HEK293 (cell line): ENCODE data around the gene PLXND1.

Experiments
- CTCF ChIA-PET: fragments of 350-600 bp; formaldehyde crosslinking; extraction: SDS; loops from one replicate; lab custom pipeline; 2021; ENCODE audit warnings: antibody characterized with exemption; lab: Yijun Ruan, JAX
- POLR2A ChIA-PET: fragments of 300-600 bp; formaldehyde crosslinking; extraction: SDS; loops from one replicate; lab custom pipeline; 2020; ENCODE audit warnings: antibody characterized with exemption, inconsistent platforms; lab: Yijun Ruan, JAX
- H3K27ac ChIP-seq: fragments of 200-500 bp; sonication (Bioruptor generic); 2 replicates; pipeline ENCODE4 v1.5.1; 2014; ENCODE audit warnings: low read depth, low read length, control low read depth, inconsistent platforms; ENCODE audit errors: extremely low read depth
- H3K36me3 ChIP-seq, 2 experiments: fragments of 200-500 bp in 1 of 2; sonication (Bioruptor generic) in 1 of 2; 1 replicate in 1 of 2; 2 replicates in 1 of 2; pipeline ENCODE4 v1.5.1; 2014 to 2017; ENCODE audit warnings: inconsistent platforms in 2 of 2, low read length in 2 of 2; ENCODE audit not compliant: control insufficient read depth in 2 of 2, insufficient read depth in 1 of 2
- H3K4me1 ChIP-seq: fragments of 200-500 bp; sonication (Bioruptor generic); 2 replicates; pipeline ENCODE4 v1.5.1; 2014; ENCODE audit warnings: mild to moderate bottlenecking, low read length, inconsistent platforms; ENCODE audit not compliant: control insufficient read depth, insufficient read depth
- H3K4me3 ChIP-seq: 2 replicates; pipeline ENCODE4 v1.5.1; 2011; ENCODE audit warnings: low read depth, mild to moderate bottlenecking, control low read depth, low read length, moderate library complexity
- H3K9me3 ChIP-seq: fragments of 200-500 bp; sonication (Bioruptor generic); 2 replicates; pipeline ENCODE4 v1.5.1; 2014; ENCODE audit warnings: low read depth, low read length, inconsistent platforms; ENCODE audit not compliant: control insufficient read depth, insufficient read depth
- GLIS1 ChIP-seq: fragments of 450-650 bp; formaldehyde crosslinking; IDR thresholded peaks from 2 replicates; pipeline ENCODE4 v1.5.1; 2016; ENCODE audit warnings: missing biosample characterization, missing genetic modification characterization
- HOXC10 ChIP-seq: sonication (generic); formaldehyde crosslinking; IDR thresholded peaks from 2 replicates; pipeline ENCODE4 v1.8.1; 2023; ENCODE audit warnings: mild to moderate bottlenecking, missing genetic modification reagents
- REST ChIP-seq: fragments of 450-650 bp; formaldehyde crosslinking; IDR thresholded peaks from 2 replicates; pipeline ENCODE4 v1.5.1; 2016; ENCODE audit warnings: missing biosample characterization, missing genetic modification characterization
- ZBTB26 ChIP-seq: fragments of 450-650 bp; formaldehyde crosslinking; optimal IDR thresholded peaks from 2 replicates; pipeline ENCODE3; 2016; ENCODE audit warnings: missing biosample characterization, mild to moderate bottlenecking, missing genetic modification characterization
- ZBTB44 ChIP-seq: fragments of 450-650 bp; IDR thresholded peaks from 2 replicates; pipeline ENCODE4 v1.5.1; 2018; ENCODE audit warnings: missing biosample characterization, mild to moderate bottlenecking, missing genetic modification characterization
- ZEB2 ChIP-seq: fragments of 450-650 bp; formaldehyde crosslinking; IDR thresholded peaks from 2 replicates; pipeline ENCODE4 v1.5.1; 2016; ENCODE audit warnings: missing biosample characterization, missing genetic modification characterization
- ZNF174 ChIP-seq: fragments of 450-650 bp; formaldehyde crosslinking; IDR thresholded peaks from 2 replicates; pipeline ENCODE4 v1.5.0; 2017; ENCODE audit warnings: missing biosample characterization, mild to moderate bottlenecking, missing genetic modification characterization
- ZNF248 ChIP-seq: fragments of 450-650 bp; formaldehyde crosslinking; IDR thresholded peaks from 2 replicates; pipeline ENCODE4 v1.5.1; 2017; ENCODE audit warnings: missing biosample characterization, missing genetic modification characterization
- ZNF274 ChIP-seq, 2 experiments: fragments of 200-500 bp in 1 of 2; fragments of 450-650 bp in 1 of 2; sonication (Bioruptor generic) in 1 of 2; formaldehyde crosslinking in 1 of 2; IDR thresholded peaks; 2 replicates each; pipeline versions ENCODE4 v1.5.1 to v1.6.1; 2014 to 2016; ENCODE audit warnings: borderline replicate concordance in 1 of 2, inconsistent platforms in 1 of 2, low read length in 1 of 2, missing biosample characterization in 1 of 2, missing genetic modification characterization in 1 of 2
- ZNF302 ChIP-seq: fragments of 450-650 bp; formaldehyde crosslinking; IDR thresholded peaks from 2 replicates; pipeline ENCODE4 v1.5.1; 2016; ENCODE audit warnings: missing biosample characterization, missing genetic modification characterization, low read depth
- ZNF501 ChIP-seq: fragments of 450-650 bp; formaldehyde crosslinking; IDR thresholded peaks from 2 replicates; pipeline ENCODE4 v1.5.1; 2016; ENCODE audit warnings: missing biosample characterization, missing genetic modification characterization
- ZNF585B ChIP-seq: fragments of 450-650 bp; formaldehyde crosslinking; IDR thresholded peaks from 2 replicates; pipeline ENCODE4 v1.5.1; 2016; ENCODE audit warnings: missing biosample characterization, missing genetic modification characterization
- ZNF707 ChIP-seq: fragments of 450-650 bp; formaldehyde crosslinking; IDR thresholded peaks from 2 replicates; pipeline ENCODE4 v1.5.1; 2016; ENCODE audit warnings: missing biosample characterization, missing genetic modification characterization
- ZNF785 ChIP-seq: fragments of 450-650 bp; formaldehyde crosslinking; IDR thresholded peaks from 2 replicates; pipeline ENCODE4 v1.5.1; 2016; ENCODE audit warnings: missing biosample characterization, missing genetic modification characterization
- TF ChIP-seq, protein P1 (sequence below): fragments of 450-650 bp; formaldehyde crosslinking; conservative IDR thresholded peaks from 2 replicates; pipeline ENCODE4 v1.5.1; 2016; ENCODE audit warnings: low read depth, missing biosample characterization, missing genetic modification characterization
- TF ChIP-seq, protein P2 (sequence below): fragments of 450-650 bp; formaldehyde crosslinking; IDR thresholded peaks from 2 replicates; pipeline ENCODE4 v1.5.1; 2016; ENCODE audit warnings: missing biosample characterization, missing genetic modification characterization
- TF ChIP-seq, protein P3 (sequence below): fragments of 450-650 bp; formaldehyde crosslinking; IDR thresholded peaks from 2 replicates; pipeline ENCODE4 v1.5.1; 2016; ENCODE audit warnings: missing biosample characterization, missing genetic modification characterization

Gene PLXND1

DNA sequence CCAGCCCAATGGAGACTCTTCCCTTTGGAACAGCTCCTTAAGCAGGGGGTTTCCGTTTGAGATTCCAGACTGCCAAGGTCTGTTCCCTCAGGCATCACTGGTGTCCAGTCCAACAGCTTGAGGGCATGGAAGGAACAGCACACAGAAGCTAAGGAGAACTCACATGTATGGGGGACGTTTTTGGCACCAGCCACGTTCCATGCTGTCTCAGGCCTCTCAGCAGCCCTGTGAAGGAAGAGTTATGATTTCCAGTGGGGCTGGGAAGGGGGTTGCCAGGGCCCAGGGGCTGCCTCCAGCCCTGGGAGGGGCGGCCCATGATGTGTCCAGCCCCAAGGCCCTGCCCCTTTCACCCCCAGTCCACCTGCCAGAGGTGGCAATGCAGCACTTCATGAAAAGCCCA is 85.5 kb downstream of the PLXND1 start (continued):
- TF ChIP-seq, protein P1, sequence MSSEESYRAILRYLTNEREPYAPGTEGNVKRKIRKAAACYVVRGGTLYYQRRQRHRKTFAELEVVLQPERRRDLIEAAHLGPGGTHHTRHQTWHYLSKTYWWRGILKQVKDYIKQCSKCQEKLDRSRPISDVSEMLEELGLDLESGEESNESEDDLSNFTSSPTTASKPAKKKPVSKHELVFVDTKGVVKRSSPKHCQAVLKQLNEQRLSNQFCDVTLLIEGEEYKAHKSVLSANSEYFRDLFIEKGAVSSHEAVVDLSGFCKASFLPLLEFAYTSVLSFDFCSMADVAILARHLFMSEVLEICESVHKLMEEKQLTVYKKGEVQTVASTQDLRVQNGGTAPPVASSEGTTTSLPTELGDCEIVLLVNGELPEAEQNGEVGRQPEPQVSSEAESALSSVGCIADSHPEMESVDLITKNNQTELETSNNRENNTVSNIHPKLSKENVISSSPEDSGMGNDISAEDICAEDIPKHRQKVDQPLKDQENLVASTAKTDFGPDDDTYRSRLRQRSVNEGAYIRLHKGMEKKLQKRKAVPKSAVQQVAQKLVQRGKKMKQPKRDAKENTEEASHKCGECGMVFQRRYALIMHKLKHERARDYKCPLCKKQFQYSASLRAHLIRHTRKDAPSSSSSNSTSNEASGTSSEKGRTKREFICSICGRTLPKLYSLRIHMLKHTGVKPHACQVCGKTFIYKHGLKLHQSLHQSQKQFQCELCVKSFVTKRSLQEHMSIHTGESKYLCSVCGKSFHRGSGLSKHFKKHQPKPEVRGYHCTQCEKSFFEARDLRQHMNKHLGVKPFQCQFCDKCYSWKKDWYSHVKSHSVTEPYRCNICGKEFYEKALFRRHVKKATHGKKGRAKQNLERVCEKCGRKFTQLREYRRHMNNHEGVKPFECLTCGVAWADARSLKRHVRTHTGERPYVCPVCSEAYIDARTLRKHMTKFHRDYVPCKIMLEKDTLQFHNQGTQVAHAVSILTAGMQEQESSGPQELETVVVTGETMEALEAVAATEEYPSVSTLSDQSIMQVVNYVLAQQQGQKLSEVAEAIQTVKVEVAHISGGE: no peak
- TF ChIP-seq ZBTB26 (tag by site-specific recombination) (no peak), ZBTB44 (tag by site-specific recombination) (no peak)
- TF ChIP-seq, all 188 proteins: peak for 0

DNA sequence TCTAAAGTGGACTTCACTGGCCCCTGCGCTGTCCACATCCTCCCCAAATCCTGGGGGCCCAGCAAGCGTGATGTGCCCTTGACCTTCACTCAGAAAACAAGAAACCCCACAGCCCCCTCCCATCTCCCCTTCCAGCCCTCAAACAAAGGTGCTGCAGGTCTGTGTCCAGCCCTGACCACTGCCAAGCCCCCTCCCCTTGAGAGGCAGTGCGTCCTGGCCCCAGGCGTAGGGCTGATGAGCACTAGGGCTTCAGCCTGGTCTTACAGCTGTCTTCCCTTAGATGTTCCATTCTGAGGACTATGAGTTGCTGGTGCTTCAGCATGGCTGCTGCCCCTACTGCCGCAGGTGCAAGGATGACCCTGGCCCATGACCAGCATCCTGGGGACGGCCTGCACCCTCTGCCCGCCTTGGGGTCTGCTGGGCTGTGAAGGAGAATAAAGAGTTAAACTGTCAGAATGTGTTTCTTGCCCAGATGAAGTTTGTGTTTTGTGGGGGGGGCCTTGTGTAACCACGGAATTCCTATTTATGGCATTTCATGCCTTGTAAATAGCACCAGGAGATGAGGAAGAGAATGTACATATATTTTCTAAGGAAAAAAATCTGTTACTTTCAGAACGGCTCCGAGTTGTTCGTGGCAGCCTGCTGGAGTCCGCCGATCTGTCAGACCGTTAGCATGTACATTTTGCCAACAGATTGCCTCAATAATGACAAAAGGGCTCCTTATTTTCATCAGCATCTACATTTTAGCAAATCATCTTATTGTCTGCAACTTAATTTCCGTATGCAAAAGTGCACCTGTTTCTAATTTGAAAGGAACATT is 86.4 kb downstream of the PLXND1 start:
- H3K4me1 ChIP-seq: no peaks in the 10 kb centered on the region
- TF ChIP-seq ZNF707 (tag by site-specific recombination) (no peak), ZNF274 (IDR thresholded peaks at IDR 0.05; ENCODE audit: low read length) (no peak), ZNF274 (tag by site-specific recombination; IDR thresholded peaks at IDR 0.05; ENCODE audit: borderline replicate concordance) (no peak), ZNF501 (tag by site-specific recombination) (no peak), ZEB2 (tag by site-specific recombination) (no peak), ZNF302 (tag by site-specific recombination) (no peak)
- TF ChIP-seq, protein P2, sequence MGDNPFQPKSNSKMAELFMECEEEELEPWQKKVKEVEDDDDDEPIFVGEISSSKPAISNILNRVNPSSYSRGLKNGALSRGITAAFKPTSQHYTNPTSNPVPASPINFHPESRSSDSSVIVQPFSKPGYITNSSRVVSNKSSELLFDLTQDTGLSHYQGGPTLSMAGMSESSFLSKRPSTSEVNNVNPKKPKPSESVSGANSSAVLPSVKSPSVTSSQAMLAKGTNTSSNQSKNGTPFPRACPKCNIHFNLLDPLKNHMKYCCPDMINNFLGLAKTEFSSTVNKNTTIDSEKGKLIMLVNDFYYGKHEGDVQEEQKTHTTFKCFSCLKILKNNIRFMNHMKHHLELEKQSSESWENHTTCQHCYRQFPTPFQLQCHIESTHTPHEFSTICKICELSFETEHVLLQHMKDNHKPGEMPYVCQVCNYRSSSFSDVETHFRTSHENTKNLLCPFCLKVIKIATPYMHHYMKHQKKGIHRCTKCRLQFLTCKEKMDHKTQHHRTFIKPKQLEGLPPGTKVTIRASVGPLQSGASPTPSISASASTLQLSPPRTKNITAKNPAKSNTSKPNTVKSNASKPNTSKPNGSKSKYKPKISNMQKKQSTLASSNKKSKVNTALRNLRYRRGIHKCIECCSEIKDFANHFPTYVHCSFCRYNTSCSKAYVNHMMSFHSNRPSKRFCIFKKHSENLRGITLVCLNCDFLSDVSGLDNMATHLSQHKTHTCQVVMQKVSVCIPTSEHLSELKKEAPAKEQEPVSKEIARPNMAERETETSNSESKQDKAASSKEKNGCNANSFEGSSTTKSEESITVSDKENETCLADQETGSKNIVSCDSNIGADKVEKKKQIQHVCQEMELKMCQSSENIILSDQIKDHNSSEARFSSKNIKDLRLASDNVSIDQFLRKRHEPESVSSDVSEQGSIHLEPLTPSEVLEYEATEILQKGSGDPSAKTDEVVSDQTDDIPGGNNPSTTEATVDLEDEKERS: no peak
- no peak overlapping the region for H3K4me3 ChIP-seq
- POLR2A ChIA-PET: no interaction called here
- CTCF ChIA-PET: no interaction called here
- peaks cover 0 to 8% of the 10 kb centered on the region in 2 experiments; a peak in 1 of 3 replicates for H3K36me3 ChIP-seq
- no peak overlapping the region for H3K27ac ChIP-seq
- no peaks in the 10 kb centered on the region for H3K9me3 ChIP-seq

DNA sequence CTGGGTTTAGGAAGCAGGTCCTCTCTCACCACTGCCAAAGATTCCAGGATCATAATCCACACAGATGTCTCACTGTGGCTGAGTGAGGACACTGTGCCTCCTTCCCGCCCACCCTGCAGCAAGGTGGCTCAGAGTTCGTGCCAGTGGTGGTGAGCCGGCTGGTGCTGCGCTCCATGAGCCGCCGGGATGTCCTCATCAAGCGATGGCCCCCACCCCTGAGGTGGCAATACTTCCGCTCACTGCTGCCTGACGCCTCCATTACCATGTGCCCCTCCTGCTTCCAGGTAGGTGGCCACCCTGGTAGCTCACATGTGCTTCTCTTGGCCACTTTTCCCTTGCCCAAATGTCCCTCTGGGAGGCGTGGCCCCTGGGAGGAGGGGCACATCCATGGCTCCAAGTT is 87.0 kb downstream of the PLXND1 start:
- CTCF ChIA-PET: no interaction called here
- Histone ChIP-seq H3K36me3 (peaks cover 0 to 8% of the 10 kb centered on the region in 2 experiments; a peak in 1 of 3 replicates), H3K4me3 (no peak overlapping the region), H3K27ac (no peak overlapping the region), H3K4me1 (no peaks in the 10 kb centered on the region), H3K9me3 (no peaks in the 10 kb centered on the region)
- POLR2A ChIA-PET: no interaction called here
- no peak for TF ChIP-seq ZNF248
- no peak for TF ChIP-seq REST (tag by site-specific recombination)
- TF ChIP-seq, protein P3, sequence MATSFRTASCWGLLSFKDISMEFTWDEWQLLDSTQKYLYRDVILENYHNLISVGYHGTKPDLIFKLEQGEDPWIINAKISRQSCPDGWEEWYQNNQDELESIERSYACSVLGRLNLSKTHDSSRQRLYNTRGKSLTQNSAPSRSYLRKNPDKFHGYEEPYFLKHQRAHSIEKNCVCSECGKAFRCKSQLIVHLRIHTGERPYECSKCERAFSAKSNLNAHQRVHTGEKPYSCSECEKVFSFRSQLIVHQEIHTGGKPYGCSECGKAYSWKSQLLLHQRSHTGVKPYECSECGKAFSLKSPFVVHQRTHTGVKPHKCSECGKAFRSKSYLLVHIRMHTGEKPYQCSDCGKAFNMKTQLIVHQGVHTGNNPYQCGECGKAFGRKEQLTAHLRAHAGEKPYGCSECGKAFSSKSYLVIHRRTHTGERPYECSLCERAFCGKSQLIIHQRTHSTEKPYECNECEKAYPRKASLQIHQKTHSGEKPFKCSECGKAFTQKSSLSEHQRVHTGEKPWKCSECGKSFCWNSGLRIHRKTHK (tag by site-specific recombination): no peak
- TF ChIP-seq ZNF585B (tag by site-specific recombination): no peak
- TF ChIP-seq HOXC10: no peak
- no peak for TF ChIP-seq ZNF174 (tag by site-specific recombination)
- TF ChIP-seq ZNF785 (tag by site-specific recombination): no peak
- TF ChIP-seq GLIS1 (tag by site-specific recombination): no peak
